GM12892 (cell line): ENCODE measurements around the gene GMIP.

Experiments used
- POLR2A ChIP-seq: IDR thresholded peaks from 2 replicates; pipeline ENCODE4 v1.6.1; 2011; ENCODE audit warnings: low read depth, low read length, control low read depth
- POLR2AphosphoS5 ChIP-seq: IDR thresholded peaks from 2 replicates; pipeline ENCODE4 v1.6.1; 2011; ENCODE audit warnings: low read depth, low read length, control low read depth
- TAF1 ChIP-seq: IDR thresholded peaks from 2 replicates; pipeline ENCODE4 v1.6.1; 2011; ENCODE audit warnings: low read depth, mild to moderate bottlenecking, control low read depth, low read length, borderline replicate concordance

DNA sequence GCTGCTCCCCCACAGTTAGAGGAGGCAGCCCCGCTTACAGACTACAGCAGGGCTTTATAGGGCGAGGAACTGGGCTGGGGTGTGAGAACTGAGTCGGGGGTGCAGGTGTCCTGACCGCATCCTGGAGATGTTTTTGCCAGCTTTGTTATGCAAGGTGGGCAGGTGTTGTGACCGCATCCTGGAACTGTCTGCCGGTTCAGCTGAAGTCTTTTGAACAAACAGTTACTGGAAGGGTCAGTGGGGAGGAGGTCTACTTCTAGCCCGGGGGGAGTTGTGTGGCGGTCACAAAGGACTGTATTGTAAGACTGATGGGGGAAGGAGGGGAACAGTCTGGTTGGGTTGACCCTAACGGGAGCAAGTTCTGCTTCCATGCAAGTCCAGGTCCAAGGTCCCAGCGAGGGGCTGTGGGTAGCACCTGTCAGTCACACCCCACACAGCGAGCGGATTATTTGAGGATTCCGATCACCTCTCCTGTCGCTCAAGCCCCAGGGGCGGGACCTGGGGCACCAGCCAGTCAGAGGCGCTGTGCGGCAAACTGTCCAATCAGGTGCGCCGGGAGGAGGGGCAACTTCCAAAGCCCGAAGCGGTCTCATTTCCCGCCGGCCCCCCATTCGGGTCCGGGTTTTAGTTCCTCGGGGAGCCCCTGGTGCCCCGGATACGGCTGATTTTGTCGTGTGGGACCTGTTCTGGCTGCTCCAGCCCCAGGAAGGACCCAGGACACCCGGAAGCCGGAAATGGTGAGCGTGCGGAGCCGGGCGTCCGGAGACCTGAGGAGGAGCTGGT, 25.0 kb upstream of the GMIP start, which contains the start of gene ZNF101:
- TF ChIP-seq POLR2AphosphoS5 (peak; percentile 76), POLR2A (peak; percentile 80), TAF1 (peak; percentile 85)
